SU-DHL-6 (cell line): Measurements from ENCODE around the gene PSMB3.

Experiments used
- H2AFZ ChIP-seq: fragments of 200-600 bp; sonication (generic); 2 replicates; pipeline ENCODE4 v1.6.1; 2014; ENCODE audit warnings: low read depth, mild to moderate bottlenecking, moderate library complexity, mixed read lengths, antibody characterized with exemption, low read length; ENCODE audit not compliant: severe bottlenecking
- H3F3A ChIP-seq: fragments of 200-600 bp; shearing (Covaris generic); 2 replicates; pipeline ENCODE4 v1.6.0; 2016; ENCODE audit warnings: antibody characterized with exemption, mild to moderate bottlenecking; ENCODE audit not compliant: insufficient read depth
- H3K27ac ChIP-seq: fragments of 200-600 bp; sonication (generic); 2 replicates; pipeline ENCODE4 v1.5.1; 2016; ENCODE audit warnings: low read depth, mild to moderate bottlenecking, low read length, moderate library complexity, mixed read lengths
- H3K27me3 ChIP-seq: fragments of 200-600 bp; sonication (generic), shearing (Covaris generic); 2 replicates; pipeline ENCODE4 v1.6.0; 2014; ENCODE audit warnings: mild to moderate bottlenecking, low read length
- H3K36me3 ChIP-seq: fragments of 200-600 bp; sonication (generic); 2 replicates; pipeline ENCODE4 v1.6.1; 2014; ENCODE audit warnings: mild to moderate bottlenecking, low read length, mixed read lengths
- H3K4me2 ChIP-seq: fragments of 300-600, 200-600 bp; shearing (Covaris generic), sonication (generic); 2 replicates; pipeline ENCODE4 v1.6.0; 2014; ENCODE audit warnings: low read length, low read depth, mild to moderate bottlenecking; ENCODE audit not compliant: poor library complexity, severe bottlenecking
- H3K4me3 ChIP-seq: fragments of 200-600 bp; sonication (generic); 2 replicates; pipeline ENCODE4 v1.5.1; 2014; ENCODE audit warnings: antibody characterized with exemption, low read length, mild to moderate bottlenecking, mixed read lengths; ENCODE audit not compliant: insufficient read depth, poor library complexity, severe bottlenecking
- H3K79me2 ChIP-seq: fragments of 200-600 bp; sonication (generic); 2 replicates; pipeline ENCODE4 v1.6.1; 2014; ENCODE audit warnings: mild to moderate bottlenecking, low read length, moderate library complexity; ENCODE audit not compliant: insufficient read depth
- H3K9ac ChIP-seq: fragments of 200-600 bp; sonication (generic); 2 replicates; pipeline ENCODE4 v1.7.0; 2014; ENCODE audit warnings: mild to moderate bottlenecking, low read length
- H3K9me2 ChIP-seq: fragments of 200-600 bp; sonication (generic); replicated peaks from 2 replicates; pipeline ENCODE4 v1.6.1; 2014; ENCODE audit warnings: low read length; ENCODE audit not compliant: insufficient read depth
- H3K9me3 ChIP-seq: fragments of 200-600 bp; sonication (generic); 2 replicates; pipeline ENCODE4 v1.6.1; 2014; ENCODE audit warnings: low read length, mixed read lengths; ENCODE audit not compliant: insufficient read depth
- H4K20me1 ChIP-seq: fragments of 200-600 bp; sonication (generic); 2 replicates; pipeline ENCODE4 v1.6.1; 2014; ENCODE audit warnings: low read depth, mild to moderate bottlenecking, antibody characterized with exemption, low read length, moderate library complexity, mixed read lengths
- EZH2phosphoT487 ChIP-seq: fragments of 200-600 bp; sonication (generic), shearing (Covaris generic); conservative IDR thresholded peaks from 2 replicates; pipeline ENCODE4 v1.6.1; 2018; ENCODE audit warnings: mild to moderate bottlenecking, antibody characterized with exemption, low read length, moderate library complexity, mixed read lengths
- TF ChIP-seq, protein P1 (sequence below): fragments of 200-600 bp; sonication (generic); IDR thresholded peaks from one replicate; pipeline ENCODE4 v1.5.1; 2017; ENCODE audit warnings: antibody characterized with exemption, mild to moderate bottlenecking, low read length, moderate library complexity; ENCODE audit not compliant: insufficient read depth, poor library complexity, severe bottlenecking

The PSMB3 gene

DNA sequence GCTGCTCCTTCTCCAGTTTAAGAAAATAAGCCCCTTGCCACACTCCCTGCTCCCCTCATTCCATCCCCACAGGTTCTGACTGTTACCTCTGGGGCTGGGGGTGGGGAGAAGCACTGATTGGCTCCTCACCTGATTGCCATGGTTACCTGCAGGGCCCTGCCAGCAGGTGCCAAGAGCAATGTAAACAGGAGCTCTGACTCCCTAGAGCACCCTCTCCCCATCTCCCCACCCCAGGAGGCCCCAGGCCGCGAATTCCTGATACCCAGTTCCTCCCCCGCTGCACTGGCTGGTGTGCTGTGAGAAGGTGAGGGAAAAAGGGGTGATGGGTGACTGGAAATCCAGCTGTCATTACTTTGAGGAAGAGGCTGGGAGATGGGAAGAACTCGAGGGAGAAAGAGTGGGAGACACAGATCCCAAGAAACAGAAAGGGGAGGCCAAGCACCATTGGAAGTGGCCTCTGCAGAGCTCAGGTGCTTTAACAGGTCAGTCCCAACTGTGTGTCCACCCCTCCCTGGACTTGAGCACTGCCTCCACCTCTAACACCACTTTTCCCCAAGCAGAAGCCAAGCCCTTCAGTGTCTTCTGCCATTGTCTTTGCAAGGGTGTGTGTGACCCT, 8.9 kb upstream of the PSMB3 start:
- H3K27ac ChIP-seq: no peak overlapping the region

GRCh38 chr17:38745545-38745944, 7.0 kb upstream of the PSMB3 start:
- no peaks in the 10 kb centered on the region for H3K9me3 ChIP-seq
- 0 out of 2 replicates have a peak, but pooled peaks cover under 1% of the 10 kb centered on the region for H3F3A ChIP-seq
- H3K36me3 ChIP-seq: no peaks in the 10 kb centered on the region
- no peak overlapping the region for H3K27ac ChIP-seq
- TF ChIP-seq, protein P1, sequence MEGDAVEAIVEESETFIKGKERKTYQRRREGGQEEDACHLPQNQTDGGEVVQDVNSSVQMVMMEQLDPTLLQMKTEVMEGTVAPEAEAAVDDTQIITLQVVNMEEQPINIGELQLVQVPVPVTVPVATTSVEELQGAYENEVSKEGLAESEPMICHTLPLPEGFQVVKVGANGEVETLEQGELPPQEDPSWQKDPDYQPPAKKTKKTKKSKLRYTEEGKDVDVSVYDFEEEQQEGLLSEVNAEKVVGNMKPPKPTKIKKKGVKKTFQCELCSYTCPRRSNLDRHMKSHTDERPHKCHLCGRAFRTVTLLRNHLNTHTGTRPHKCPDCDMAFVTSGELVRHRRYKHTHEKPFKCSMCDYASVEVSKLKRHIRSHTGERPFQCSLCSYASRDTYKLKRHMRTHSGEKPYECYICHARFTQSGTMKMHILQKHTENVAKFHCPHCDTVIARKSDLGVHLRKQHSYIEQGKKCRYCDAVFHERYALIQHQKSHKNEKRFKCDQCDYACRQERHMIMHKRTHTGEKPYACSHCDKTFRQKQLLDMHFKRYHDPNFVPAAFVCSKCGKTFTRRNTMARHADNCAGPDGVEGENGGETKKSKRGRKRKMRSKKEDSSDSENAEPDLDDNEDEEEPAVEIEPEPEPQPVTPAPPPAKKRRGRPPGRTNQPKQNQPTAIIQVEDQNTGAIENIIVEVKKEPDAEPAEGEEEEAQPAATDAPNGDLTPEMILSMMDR: no peak
- no peak for TF ChIP-seq EZH2phosphoT487
- no peak overlapping the region for H3K4me2 ChIP-seq
- H3K79me2 ChIP-seq: no peaks in the 10 kb centered on the region
- H3K27me3 ChIP-seq: no peaks in the 10 kb centered on the region
- H3K4me3 ChIP-seq: no peak overlapping the region
- H2AFZ ChIP-seq: no peak overlapping the region
- H4K20me1 ChIP-seq: no peaks in the 10 kb centered on the region
- no peaks in the 10 kb centered on the region for H3K9me2 ChIP-seq
- no peak overlapping the region for H3K9ac ChIP-seq

More for the DNA sequence above, 8.9 kb upstream of the PSMB3 start:
- Histone ChIP-seq H3K9me3 (no peaks in the 10 kb centered on the region), H4K20me1 (no peaks in the 10 kb centered on the region), H3K27me3 (no peaks in the 10 kb centered on the region), H2AFZ (no peak overlapping the region), H3K4me3 (no peak overlapping the region), H3K9ac (no peak overlapping the region), H3F3A (no peaks in the 10 kb centered on the region), H3K9me2 (no peaks in the 10 kb centered on the region), H3K36me3 (no peaks in the 10 kb centered on the region), H3K79me2 (no peaks in the 10 kb centered on the region), H3K4me2 (no peak overlapping the region)
- TF ChIP-seq EZH2phosphoT487: no peak
- TF ChIP-seq, protein P1: no peak

DNA sequence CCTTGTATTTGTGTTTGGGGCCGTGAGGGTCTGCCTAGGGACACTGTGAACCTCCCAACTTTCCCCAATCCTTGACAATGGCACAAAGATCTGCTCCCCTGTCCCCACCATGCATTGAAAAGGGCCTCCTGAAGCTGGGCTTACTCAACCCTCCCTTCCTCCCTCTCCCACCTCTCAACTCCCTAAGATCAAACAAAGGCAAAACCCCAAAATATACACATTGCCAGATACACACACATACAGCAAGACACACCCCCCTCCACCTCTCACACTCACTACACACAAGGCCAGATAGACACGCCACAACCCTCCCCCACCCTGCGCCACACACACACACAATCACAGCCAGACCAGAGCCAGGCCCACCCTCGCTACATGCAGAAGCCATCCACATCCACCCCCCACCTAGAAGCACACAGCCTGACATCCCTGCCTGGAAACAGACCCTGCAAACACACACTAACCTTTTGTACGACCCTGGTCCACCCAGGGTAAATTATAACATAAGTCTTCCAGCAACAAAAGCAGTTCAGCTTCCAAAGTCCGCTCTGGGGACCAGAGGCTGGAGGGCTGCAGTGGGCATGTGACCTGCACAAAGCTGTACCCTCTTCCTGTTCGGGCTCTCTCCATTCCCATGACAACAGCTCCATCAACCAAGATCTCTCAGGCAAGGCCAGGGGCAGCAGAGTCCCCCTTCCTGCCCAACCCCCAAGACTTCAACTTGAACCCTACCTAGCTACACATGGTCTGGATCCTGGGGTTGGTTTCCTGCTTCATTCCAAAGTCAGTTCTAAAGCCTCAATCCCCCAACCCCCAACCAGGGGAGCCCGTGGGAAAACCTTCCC, 6.3 kb upstream of the PSMB3 start:
- Histone ChIP-seq H3K9me3 (no peaks in the 10 kb centered on the region), H3K9me2 (no peaks in the 10 kb centered on the region), H3K4me2 (peak overlapping the region; percentile 58), H4K20me1 (no peaks in the 10 kb centered on the region), H2AFZ (no peak overlapping the region), H3K36me3 (no peaks in the 10 kb centered on the region), H3K9ac (no peak overlapping the region), H3F3A (0 out of 2 replicates have a peak, but pooled peaks cover 6% of the 10 kb centered on the region), H3K4me3 (no peak overlapping the region), H3K27ac (no peak overlapping the region), H3K79me2 (no peaks in the 10 kb centered on the region), H3K27me3 (no peaks in the 10 kb centered on the region)
- TF ChIP-seq, protein P1: no peak
- no peak for TF ChIP-seq EZH2phosphoT487
